Fibroblast of lung (primary cell): ENCODE measurements around the gene CFAP46. TPM values are rescaled to one million over a fixed set of nuclear protein-coding genes. Genes with fewer than 3 reads are reported as not detected.

ENCODE experiments used
- DNase-seq, 2 donors: peaks; one replicate each; pipeline versions ENCODE4 v3.0.0 to v3.0.0-alpha.2; 2010; ENCODE audit warnings: low read depth in 2 of 2
- H2AFZ ChIP-seq: 2 replicates; pipeline ENCODE4 v1.5.1; 2012; ENCODE audit warnings: low read length, control low read depth, inconsistent platforms
- H3K27ac ChIP-seq: 2 replicates; pipeline ENCODE4 v1.5.1; 2011; ENCODE audit warnings: low read length, control low read depth; ENCODE audit not compliant: insufficient read depth
- H3K27me3 ChIP-seq: 2 replicates; pipeline ENCODE4 v1.5.1; 2011; ENCODE audit warnings: mild to moderate bottlenecking, low read length; ENCODE audit not compliant: control insufficient read depth, insufficient read depth
- H3K36me3 ChIP-seq: 2 replicates; pipeline ENCODE4 v1.5.1; 2011; ENCODE audit warnings: low read length; ENCODE audit not compliant: control insufficient read depth, insufficient read depth
- H3K4me1 ChIP-seq: 2 replicates; pipeline ENCODE4 v1.5.1; 2011; ENCODE audit warnings: low read length; ENCODE audit not compliant: control insufficient read depth, insufficient read depth; ENCODE audit errors: extremely low read depth
- H3K4me2 ChIP-seq: 2 replicates; pipeline ENCODE4 v1.5.1; 2011; ENCODE audit warnings: low read length, control low read depth; ENCODE audit not compliant: insufficient read depth; ENCODE audit errors: extremely low read depth
- H3K4me3 ChIP-seq, 4 experiments: fragments of 200-600 bp in 1 of 4; sonication (generic) in 1 of 4; replicated peaks in 1 of 4; 2 replicates each; pipeline ENCODE4 v1.5.1; 2011 to 2016; ENCODE audit warnings: low read length in 4 of 4, low read depth in 3 of 4, mild to moderate bottlenecking in 3 of 4, control low read depth in 2 of 4, inconsistent platforms in 1 of 4, mixed read lengths in 1 of 4; ENCODE audit not compliant: insufficient read depth in 1 of 4; ENCODE audit errors: control extremely low read depth in 1 of 4
- H3K79me2 ChIP-seq: 2 replicates; pipeline ENCODE4 v1.5.1; 2012; ENCODE audit warnings: mild to moderate bottlenecking, low read length, inconsistent platforms; ENCODE audit not compliant: control insufficient read depth, insufficient read depth
- H3K9ac ChIP-seq: 2 replicates; pipeline ENCODE4 v1.5.1; 2011; ENCODE audit warnings: mild to moderate bottlenecking, low read length, control low read depth; ENCODE audit not compliant: insufficient read depth
- H3K9me3 ChIP-seq: 2 replicates; pipeline ENCODE4 v1.5.1; 2012; ENCODE audit warnings: low read depth, low read length; ENCODE audit not compliant: control insufficient read depth, insufficient read depth
- H4K20me1 ChIP-seq: 2 replicates; pipeline ENCODE4 v1.5.1; 2011; ENCODE audit warnings: low read length; ENCODE audit not compliant: control insufficient read depth, insufficient read depth; ENCODE audit errors: extremely low read depth
- EZH2 ChIP-seq: IDR thresholded peaks from 2 replicates; pipeline ENCODE4 v1.5.1; 2012; ENCODE audit warnings: low read length, control low read depth, mild to moderate bottlenecking; ENCODE audit errors: missing control alignments
- polyA plus RNA-seq, 2 donors: library from polyadenylated mRNA; depleted of rRNA in 1 of 2; stranded (reverse) in 1 of 2; unstranded in 1 of 2; fragments of >200 nt; gene quantifications; 2 replicates each; pipeline ENCODE4 v1.2.1, GENCODE V29; 2011 to 2012; ENCODE audit warnings: missing spikeins in 1 of 2
- total RNA-seq: library from RNA; depleted of rRNA; stranded (reverse); fragments of >200 nt; gene quantifications from 2 replicates; pipeline ENCODE4 v1.2.1, GENCODE V29; 2014
- TF ChIP-seq, protein P1 (sequence below), 2 donors: IDR thresholded peaks in 1 of 2; conservative IDR thresholded peaks in 1 of 2; 1 replicate in 1 of 2; 2 replicates in 1 of 2; pipeline ENCODE4 v1.5.1; 2011 to 2012; ENCODE audit warnings: low read length in 2 of 2, control low read depth in 1 of 2, inconsistent platforms in 1 of 2, low read depth in 1 of 2, mild to moderate bottlenecking in 1 of 2

The CFAP46 gene
- total and polyA plus RNA-seq, 2 donors (not counting 1 experiment from before 2014, with no cell fraction given), result 0.25 to 0.66 TPM

DNA sequence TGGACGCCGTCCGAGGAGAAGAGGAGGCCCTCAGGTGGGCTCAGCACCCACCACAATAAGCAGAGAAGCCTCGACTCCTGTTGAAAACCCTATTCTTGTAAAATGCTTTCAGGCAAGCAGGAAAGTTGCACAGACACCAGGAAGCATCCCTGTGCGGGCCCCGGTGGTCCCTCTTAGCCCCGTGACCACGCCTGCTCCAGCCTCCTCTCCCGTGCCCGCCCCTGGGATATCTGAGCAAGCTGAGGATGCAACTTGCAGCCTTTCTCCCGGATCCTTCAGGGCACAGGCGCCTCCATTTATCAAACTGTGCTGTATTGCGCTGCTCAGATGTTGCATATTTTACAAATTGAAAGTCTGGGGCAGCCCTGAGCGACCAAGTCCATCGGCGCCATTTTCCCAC lies 72.7 kb downstream of the CFAP46 start:
- no peaks in the 10 kb centered on the region for H3K36me3 ChIP-seq
- H3K4me3 ChIP-seq, result no peak overlapping the region
- H3K27ac ChIP-seq, result no peak overlapping the region
- H2AFZ ChIP-seq, result no peak overlapping the region
- H3K4me1 ChIP-seq, result no peaks in the 10 kb centered on the region
- no peaks in the 10 kb centered on the region for H3K9me3 ChIP-seq
- no peak overlapping the region for H3K9ac ChIP-seq
- no peak for TF ChIP-seq EZH2
- TF ChIP-seq, protein P1, sequence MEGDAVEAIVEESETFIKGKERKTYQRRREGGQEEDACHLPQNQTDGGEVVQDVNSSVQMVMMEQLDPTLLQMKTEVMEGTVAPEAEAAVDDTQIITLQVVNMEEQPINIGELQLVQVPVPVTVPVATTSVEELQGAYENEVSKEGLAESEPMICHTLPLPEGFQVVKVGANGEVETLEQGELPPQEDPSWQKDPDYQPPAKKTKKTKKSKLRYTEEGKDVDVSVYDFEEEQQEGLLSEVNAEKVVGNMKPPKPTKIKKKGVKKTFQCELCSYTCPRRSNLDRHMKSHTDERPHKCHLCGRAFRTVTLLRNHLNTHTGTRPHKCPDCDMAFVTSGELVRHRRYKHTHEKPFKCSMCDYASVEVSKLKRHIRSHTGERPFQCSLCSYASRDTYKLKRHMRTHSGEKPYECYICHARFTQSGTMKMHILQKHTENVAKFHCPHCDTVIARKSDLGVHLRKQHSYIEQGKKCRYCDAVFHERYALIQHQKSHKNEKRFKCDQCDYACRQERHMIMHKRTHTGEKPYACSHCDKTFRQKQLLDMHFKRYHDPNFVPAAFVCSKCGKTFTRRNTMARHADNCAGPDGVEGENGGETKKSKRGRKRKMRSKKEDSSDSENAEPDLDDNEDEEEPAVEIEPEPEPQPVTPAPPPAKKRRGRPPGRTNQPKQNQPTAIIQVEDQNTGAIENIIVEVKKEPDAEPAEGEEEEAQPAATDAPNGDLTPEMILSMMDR (conservative IDR thresholded peaks at IDR 0.05 in 1 of 2, IDR thresholded peaks at IDR 0.05 in 1 of 2; ENCODE audit: low read depth in 1 of 2, low read length in 2 of 2), result no peak
- no peaks in the 10 kb centered on the region for H4K20me1 ChIP-seq
- H3K79me2 ChIP-seq, result no peaks in the 10 kb centered on the region
- no peaks in the 10 kb centered on the region for H3K27me3 ChIP-seq
- no peak for DNase-seq
- H3K4me2 ChIP-seq, result no peak overlapping the region

DNA sequence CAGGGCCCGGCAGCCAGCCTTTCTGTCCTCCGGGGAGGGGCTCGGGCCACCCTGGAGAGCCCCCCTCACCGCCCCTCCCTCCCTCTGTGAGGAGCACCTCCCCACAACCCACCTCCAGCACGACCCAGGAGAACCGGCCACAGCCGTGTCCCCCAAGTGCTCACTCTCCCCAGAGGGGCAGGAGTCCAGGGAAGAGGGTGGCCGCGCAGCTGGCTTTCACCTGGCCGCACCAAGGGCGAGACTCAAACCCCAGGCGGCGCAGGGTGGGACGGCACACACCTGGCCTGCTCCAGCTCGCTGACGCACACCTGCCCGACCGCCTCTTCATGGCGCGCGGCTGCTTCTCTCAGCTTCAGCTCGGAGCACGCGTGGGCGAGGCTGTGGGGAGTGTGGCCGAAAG lies 73.4 kb downstream of the CFAP46 start:
- Histone ChIP-seq H2AFZ (no peak overlapping the region), H3K27me3 (no peaks in the 10 kb centered on the region), H3K4me3 (no peak overlapping the region), H3K27ac (no peak overlapping the region), H3K9ac (no peak overlapping the region), H3K4me2 (no peak overlapping the region), H3K9me3 (no peaks in the 10 kb centered on the region), H3K36me3 (no peaks in the 10 kb centered on the region), H3K79me2 (no peaks in the 10 kb centered on the region), H3K4me1 (no peaks in the 10 kb centered on the region), H4K20me1 (no peaks in the 10 kb centered on the region)
- no peak for TF ChIP-seq EZH2
- TF ChIP-seq, protein P1 (conservative IDR thresholded peaks at IDR 0.05 in 1 of 2, IDR thresholded peaks at IDR 0.05 in 1 of 2; ENCODE audit: low read depth in 1 of 2, low read length in 2 of 2), result no peak
- DNase-seq, result no peak

DNA sequence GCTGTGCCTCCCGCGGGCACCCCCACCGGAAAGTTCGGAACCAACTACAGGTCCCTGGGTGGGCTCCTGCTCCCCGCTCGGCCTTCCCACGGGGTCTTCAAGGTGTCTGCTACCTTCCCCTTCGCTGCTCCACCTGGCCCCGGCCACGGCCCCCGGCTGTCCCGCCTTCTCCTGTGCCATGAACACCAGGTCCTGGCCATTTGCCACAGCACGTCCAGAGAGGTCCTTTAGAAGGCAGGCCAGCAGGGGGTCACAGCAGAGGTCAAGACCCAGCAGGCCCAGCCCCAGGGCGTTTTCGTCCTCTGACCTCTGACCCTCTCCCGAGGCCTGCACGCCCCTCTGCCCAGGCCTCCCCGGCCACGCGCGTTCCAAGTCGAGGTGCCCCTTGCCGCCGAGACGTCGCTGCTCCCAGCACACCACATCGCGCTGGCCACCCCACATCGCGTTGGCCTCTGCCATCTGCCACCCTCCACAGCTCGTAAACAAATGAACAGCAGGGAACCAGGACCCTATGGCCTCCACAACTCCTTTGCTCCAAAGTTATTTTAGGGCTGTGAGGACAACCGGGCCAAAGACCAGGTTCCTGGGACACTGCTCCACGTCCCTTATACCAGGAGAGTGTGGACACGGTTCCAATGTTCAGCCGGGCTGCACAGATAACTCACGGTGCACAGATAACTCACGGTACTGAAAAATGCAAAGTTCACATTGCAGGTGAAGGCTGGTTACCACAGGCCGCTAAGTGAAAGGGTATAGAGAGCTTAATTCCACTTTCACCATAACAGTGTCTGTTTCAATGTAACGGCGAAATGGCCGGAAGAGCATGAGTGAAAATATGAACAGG lies 74.3 kb downstream of the CFAP46 start:
- no peaks in the 10 kb centered on the region for H4K20me1 ChIP-seq
- no peak overlapping the region for H3K4me3 ChIP-seq
- DNase-seq, result no peak
- no peak overlapping the region for H3K27ac ChIP-seq
- no peaks in the 10 kb centered on the region for H3K4me1 ChIP-seq
- no peaks in the 10 kb centered on the region for H3K9me3 ChIP-seq
- H3K79me2 ChIP-seq, result no peaks in the 10 kb centered on the region
- no peak for TF ChIP-seq EZH2
- TF ChIP-seq, protein P1 (conservative IDR thresholded peaks at IDR 0.05 in 1 of 2, IDR thresholded peaks at IDR 0.05 in 1 of 2; ENCODE audit: low read depth in 1 of 2, low read length in 2 of 2), result no peak
- no peak overlapping the region for H3K4me2 ChIP-seq
- H2AFZ ChIP-seq, result no peak overlapping the region
- no peak overlapping the region for H3K9ac ChIP-seq
- no peaks in the 10 kb centered on the region for H3K27me3 ChIP-seq
- no peaks in the 10 kb centered on the region for H3K36me3 ChIP-seq
